Lung (tissue), 12 donors: ENCODE results near the gene ABCC10. TPM values are rescaled to one million over a fixed set of nuclear protein-coding genes. Genes with fewer than 3 reads are reported as not detected.

Source experiments
- ATAC-seq: fragments of 200-7000 bp; cut with Tn5 transposase; one replicate; pipeline ENCODE4 v1.9.1; 2020; ENCODE audit warnings: moderate number of reproducible peaks; ENCODE audit not compliant: insufficient read depth, low FRiP score
- DNase-seq, 3 donors: peaks; one replicate each; pipeline ENCODE4 v3.0.0-alpha.2; 2013 to 2017
- H3K27ac ChIP-seq, 2 donors: one replicate each; pipeline ENCODE4 v1.5.1; 2013; ENCODE audit warnings: mild to moderate bottlenecking in 2 of 2, moderate library complexity in 2 of 2, control low read depth in 1 of 2, inconsistent platforms in 1 of 2, low read depth in 1 of 2, low read length in 1 of 2
- H3K27me3 ChIP-seq, 3 donors: one replicate each; pipeline ENCODE4 v1.5.1; 2013; ENCODE audit warnings: low read length in 2 of 3; ENCODE audit not compliant: control insufficient read depth in 3 of 3, insufficient read depth in 3 of 3
- H3K36me3 ChIP-seq, 4 donors: one replicate each; pipeline ENCODE4 v1.5.1; 2013; ENCODE audit warnings: low read length in 4 of 4, mild to moderate bottlenecking in 1 of 4, moderate library complexity in 1 of 4; ENCODE audit not compliant: control insufficient read depth in 4 of 4, insufficient read depth in 4 of 4
- H3K4me1 ChIP-seq, 5 donors: one replicate each; pipeline ENCODE4 v1.5.1; 2013; ENCODE audit warnings: low read length in 5 of 5, mild to moderate bottlenecking in 2 of 5, moderate library complexity in 1 of 5; ENCODE audit not compliant: control insufficient read depth in 5 of 5, insufficient read depth in 5 of 5
- H3K4me3 ChIP-seq: one replicate; pipeline ENCODE4 v1.5.1; 2013; ENCODE audit warnings: mild to moderate bottlenecking, control low read depth, moderate library complexity
- H3K9ac ChIP-seq, 2 donors: one replicate each; pipeline ENCODE4 v1.5.1; 2013; ENCODE audit warnings: low read length in 2 of 2, control low read depth in 1 of 2; ENCODE audit not compliant: insufficient read depth in 1 of 2
- H3K9me3 ChIP-seq, 4 donors: one replicate each; pipeline ENCODE4 v1.5.1; 2013; ENCODE audit warnings: low read length in 3 of 4, mild to moderate bottlenecking in 1 of 4, moderate library complexity in 1 of 4; ENCODE audit not compliant: control insufficient read depth in 4 of 4, insufficient read depth in 3 of 4
- WGBS, 2 donors: extraction: QIAGEN DNeasy Blood & Tissue Kit; methylation state at CpG; one replicate each; pipeline ENCODE4 v1.1.7; 2013; 5-methylcytosine and 5-hydroxymethylcytosine counted together
- polyA plus RNA-seq, 2 donors: library from polyadenylated mRNA; stranded (reverse); fragments of 200-250 nt; gene quantifications; one replicate each; pipeline ENCODE4 v1.2.1, GENCODE V29; 2013
- total RNA-seq, 2 donors: library from RNA; depleted of rRNA in 1 of 2; stranded (reverse); fragments of >200 nt in 1 of 2; gene quantifications; one replicate each; pipeline ENCODE4 v1.2.1, GENCODE V29; 2014 to 2021
- TF ChIP-seq, protein P1 (sequence below): IDR thresholded peaks from 2 replicates; pipeline ENCODE4 v1.5.1; 2012; ENCODE audit warnings: mild to moderate bottlenecking; ENCODE audit errors: control extremely low read depth, extremely low read depth
- donor health status: control.
- donor health status: control.
- donor health status: Bipolar disorder and iron deficiency.
- donor health status: healthy.
- donor health status: DM: yes; HTN: yes; CAD: no.

ABCC10 gene
- total and polyA plus RNA-seq, 4 donors: 15.7 to 43.3 (median 26.2) TPM

DNA sequence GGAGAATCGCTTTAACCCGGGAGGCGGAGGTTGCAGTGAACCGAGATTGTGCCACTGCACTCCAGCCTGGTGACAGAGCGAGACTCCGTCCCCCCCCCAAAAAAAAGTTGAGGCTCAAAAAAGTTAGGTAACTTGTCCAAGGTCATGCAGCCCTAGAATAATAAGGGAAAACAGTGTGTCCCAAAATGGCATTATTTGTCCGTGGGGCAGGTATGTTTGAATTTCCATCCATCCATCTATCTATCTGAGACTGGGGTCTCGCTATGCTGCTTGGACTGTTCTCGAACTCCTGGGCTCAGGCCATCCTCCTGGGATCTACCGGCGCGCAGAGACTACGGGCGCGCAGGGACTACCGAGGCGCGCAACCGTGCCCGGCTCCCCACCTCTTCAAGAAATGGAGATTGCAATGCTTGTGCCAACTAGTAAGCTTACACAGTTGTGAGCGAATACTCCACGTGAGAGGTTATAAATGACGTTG, 374 bp upstream of the ABCC10 start:
- peak overlapping the region; percentile 26 to 74 for H3K9ac ChIP-seq
- TF ChIP-seq, protein P1, sequence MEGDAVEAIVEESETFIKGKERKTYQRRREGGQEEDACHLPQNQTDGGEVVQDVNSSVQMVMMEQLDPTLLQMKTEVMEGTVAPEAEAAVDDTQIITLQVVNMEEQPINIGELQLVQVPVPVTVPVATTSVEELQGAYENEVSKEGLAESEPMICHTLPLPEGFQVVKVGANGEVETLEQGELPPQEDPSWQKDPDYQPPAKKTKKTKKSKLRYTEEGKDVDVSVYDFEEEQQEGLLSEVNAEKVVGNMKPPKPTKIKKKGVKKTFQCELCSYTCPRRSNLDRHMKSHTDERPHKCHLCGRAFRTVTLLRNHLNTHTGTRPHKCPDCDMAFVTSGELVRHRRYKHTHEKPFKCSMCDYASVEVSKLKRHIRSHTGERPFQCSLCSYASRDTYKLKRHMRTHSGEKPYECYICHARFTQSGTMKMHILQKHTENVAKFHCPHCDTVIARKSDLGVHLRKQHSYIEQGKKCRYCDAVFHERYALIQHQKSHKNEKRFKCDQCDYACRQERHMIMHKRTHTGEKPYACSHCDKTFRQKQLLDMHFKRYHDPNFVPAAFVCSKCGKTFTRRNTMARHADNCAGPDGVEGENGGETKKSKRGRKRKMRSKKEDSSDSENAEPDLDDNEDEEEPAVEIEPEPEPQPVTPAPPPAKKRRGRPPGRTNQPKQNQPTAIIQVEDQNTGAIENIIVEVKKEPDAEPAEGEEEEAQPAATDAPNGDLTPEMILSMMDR: no peak
- no peak for DNase-seq
- H3K36me3 ChIP-seq: peaks cover 0 to under 1% (median 0%) of the 10 kb centered on the region in 4 donors
- 35 to 37% methylated on average over 23 of the region's 23 CpGs for WGBS, 2 donors
- H3K4me1 ChIP-seq: peaks cover 0 to 15% (median 5%) of the 10 kb centered on the region in 5 donors
- no peaks in the 10 kb centered on the region for H3K27me3 ChIP-seq
- H3K9me3 ChIP-seq: no peaks in the 10 kb centered on the region
- ATAC-seq: no peak
- H3K4me3 ChIP-seq: peak overlapping the region; percentile 80
- H3K27ac ChIP-seq: peak overlapping the region; percentile 80 to 96

DNA sequence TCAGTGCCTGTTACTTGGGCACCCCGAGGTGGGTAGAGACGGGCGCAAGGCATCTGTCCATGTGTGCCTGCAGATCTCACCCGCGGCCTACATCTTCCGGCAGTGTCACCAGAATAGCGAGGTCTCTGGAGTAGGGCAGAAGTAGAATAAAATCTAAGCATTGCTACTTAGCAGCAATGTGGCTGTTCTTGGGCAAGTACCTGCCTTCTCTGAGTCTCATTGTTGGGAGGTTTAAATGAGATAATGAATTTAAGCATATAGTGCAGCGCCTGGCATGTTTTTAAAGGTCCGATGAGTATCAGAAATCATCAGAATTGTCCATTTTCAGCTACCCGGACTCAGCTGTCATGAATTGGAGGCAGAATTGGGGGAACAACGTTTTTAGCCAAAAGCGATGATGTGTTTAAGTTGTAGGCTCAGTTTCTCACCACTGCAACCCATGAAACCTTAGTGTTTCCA, 800 bp downstream of the ABCC10 start:
- TF ChIP-seq, protein P1: no peak
- no peaks in the 10 kb centered on the region for H3K9me3 ChIP-seq
- no peaks in the 10 kb centered on the region for H3K27me3 ChIP-seq
- peak overlapping the region; percentile 48 to 50 for H3K9ac ChIP-seq
- WGBS, 2 donors: 18 to 20% methylated on average over 12 of the region's 12 CpGs
- no peak for DNase-seq
- H3K4me3 ChIP-seq: peak overlapping the region; percentile 80
- peaks cover 0 to 11% (median 1%) of the 10 kb centered on the region in 4 donors for H3K36me3 ChIP-seq
- H3K4me1 ChIP-seq: peaks cover 0 to 15% (median 5%) of the 10 kb centered on the region in 5 donors
- peak; percentile 29 for ATAC-seq
- H3K27ac ChIP-seq: peak overlapping the region; percentile 80 to 96

DNA sequence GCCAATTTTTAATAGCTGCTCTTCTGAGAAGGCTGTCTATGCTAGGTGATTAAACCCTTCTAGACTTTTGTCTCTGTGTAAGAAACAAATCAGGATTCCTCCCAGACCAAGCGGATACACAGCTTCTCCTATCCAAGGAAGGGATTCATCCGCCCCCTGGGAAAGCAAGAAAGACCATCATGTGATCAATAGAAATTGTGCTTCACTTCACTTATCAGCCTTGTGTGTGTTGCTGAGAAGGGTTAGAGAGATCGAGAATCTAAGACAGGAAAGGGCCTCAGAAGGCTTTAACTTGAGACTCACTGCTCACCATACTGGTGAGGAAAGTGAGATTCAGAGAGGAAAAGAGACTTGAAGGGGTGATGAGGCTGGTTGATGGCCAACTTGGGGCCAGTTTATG, 1.5 kb downstream of the ABCC10 start:
- H3K4me1 ChIP-seq: peaks cover 0 to 15% (median 5%) of the 10 kb centered on the region in 5 donors
- no peaks in the 10 kb centered on the region for H3K27me3 ChIP-seq
- peaks cover 0 to 14% (median 4%) of the 10 kb centered on the region in 4 donors for H3K36me3 ChIP-seq
- TF ChIP-seq, protein P1: no peak
- no peak overlapping the region for H3K9ac ChIP-seq
- DNase-seq (no peak), ATAC-seq (no peak)
- 90 to 96% methylated on average over 3 of the region's 3 CpGs for WGBS, 2 donors
- no peak overlapping the region for H3K27ac ChIP-seq
- no peak overlapping the region for H3K4me3 ChIP-seq
- no peaks in the 10 kb centered on the region for H3K9me3 ChIP-seq
